ENCODE measurements around the gene SOAT2.
"Not testable (repeated sequence)": the region's sequence is repeated elsewhere in the genome, so short reads cannot be mapped to it uniquely, and the experiment has no call there.

SOAT2 gene

GRCh38 chr12:53099071-53099882, 4.0 kb upstream of the SOAT2 start:
- H3K36me3 ChIP-seq (ENCODE audit: insufficient read depth, low read length) = peaks cover 6% of the 10 kb centered on the region; the same call in 1 of the 2 replicates
- H3K27me3 ChIP-seq (ENCODE audit: insufficient read depth, low read length) = no peaks in the 10 kb centered on the region
- peak overlapping the region; percentile 88 for H3K4me3 ChIP-seq (ENCODE audit: low read depth, low read length)
- H2AFZ ChIP-seq (ENCODE audit: low read length, unreplicated experiment) = no peak overlapping the region
- H3K4me1 ChIP-seq (ENCODE audit: control insufficient read depth, insufficient read depth, low read length, unreplicated experiment) = peaks cover 13% of the 10 kb centered on the region
- no peaks in the 10 kb centered on the region for H3K79me2 ChIP-seq (ENCODE audit: control insufficient read depth, insufficient read depth, low read length, unreplicated experiment)
- peak overlapping the region; percentile 89 for H3K27ac ChIP-seq (ENCODE audit: low read depth, low read length)

- Histone ChIP-seq H3K4me3 (ENCODE audit: low read depth, low read length) (no peak overlapping the region), H2AFZ (ENCODE audit: low read length, unreplicated experiment) (no peak overlapping the region), H3K27ac (ENCODE audit: low read depth, low read length) (no peak overlapping the region), H3K4me1 (ENCODE audit: control insufficient read depth, insufficient read depth, low read length, unreplicated experiment) (peaks cover 8% of the 10 kb centered on the region), H3K27me3 (ENCODE audit: insufficient read depth, low read length) (no peaks in the 10 kb centered on the region), H3K36me3 (ENCODE audit: insufficient read depth, low read length) (peaks cover 6% of the 10 kb centered on the region; the same call in 1 of the 2 replicates), H3K79me2 (ENCODE audit: control insufficient read depth, insufficient read depth, low read length, unreplicated experiment) (no peaks in the 10 kb centered on the region)
These were observed 2.7 kb upstream of the SOAT2 start for GRCh38 chr12:53100466-53101151.

- H3K4me1 ChIP-seq (ENCODE audit: control insufficient read depth, insufficient read depth, low read length, unreplicated experiment) = peaks cover 3% of the 10 kb centered on the region
- H3K27ac ChIP-seq (ENCODE audit: low read depth, low read length) = no peak overlapping the region
- H3K27me3 ChIP-seq (ENCODE audit: insufficient read depth, low read length) = no peaks in the 10 kb centered on the region
- no peaks in the 10 kb centered on the region for H3K79me2 ChIP-seq (ENCODE audit: control insufficient read depth, insufficient read depth, low read length, unreplicated experiment)
- no peak overlapping the region for H3K4me3 ChIP-seq (ENCODE audit: low read depth, low read length)
- H3K36me3 ChIP-seq (ENCODE audit: insufficient read depth, low read length) = peaks cover 6% of the 10 kb centered on the region; the same call in 1 of the 2 replicates
- no peak overlapping the region for H2AFZ ChIP-seq (ENCODE audit: low read length, unreplicated experiment)
These were observed 2.0 kb upstream of the SOAT2 start for GRCh38 chr12:53101266-53101665.

GRCh38 chr12:53101931-53102781, 1.1 kb upstream of the SOAT2 start:
- Histone ChIP-seq H3K4me3 (ENCODE audit: low read depth, low read length) (no peak overlapping the region), H3K79me2 (ENCODE audit: control insufficient read depth, insufficient read depth, low read length, unreplicated experiment) (no peaks in the 10 kb centered on the region), H3K36me3 (ENCODE audit: insufficient read depth, low read length) (peaks cover 6% of the 10 kb centered on the region; the same call in 1 of the 2 replicates), H3K4me1 (ENCODE audit: control insufficient read depth, insufficient read depth, low read length, unreplicated experiment) (peaks cover 3% of the 10 kb centered on the region), H3K27me3 (ENCODE audit: insufficient read depth, low read length) (no peaks in the 10 kb centered on the region), H2AFZ (ENCODE audit: low read length, unreplicated experiment) (no peak overlapping the region), H3K27ac (ENCODE audit: low read depth, low read length) (no peak overlapping the region)

GRCh38 chr12:53103860-53104305, 597 bp downstream of the SOAT2 start:
- H3K79me2 ChIP-seq (ENCODE audit: control insufficient read depth, insufficient read depth, low read length, unreplicated experiment) = no peaks in the 10 kb centered on the region
- peaks cover 6% of the 10 kb centered on the region; the same call in 1 of the 2 replicates for H3K36me3 ChIP-seq (ENCODE audit: insufficient read depth, low read length)
- no peak overlapping the region for H2AFZ ChIP-seq (ENCODE audit: low read length, unreplicated experiment)
- H3K27me3 ChIP-seq (ENCODE audit: insufficient read depth, low read length) = no peaks in the 10 kb centered on the region
- H3K4me3 ChIP-seq (ENCODE audit: low read depth, low read length) = no peak overlapping the region
- H3K4me1 ChIP-seq (ENCODE audit: control insufficient read depth, insufficient read depth, low read length, unreplicated experiment) = peaks cover 3% of the 10 kb centered on the region
- no peak overlapping the region for H3K27ac ChIP-seq (ENCODE audit: low read depth, low read length)

- H3K79me2 ChIP-seq (ENCODE audit: control insufficient read depth, insufficient read depth, low read length, unreplicated experiment) = no peaks in the 10 kb centered on the region
- H3K27me3 ChIP-seq (ENCODE audit: insufficient read depth, low read length) = no peaks in the 10 kb centered on the region
- H2AFZ ChIP-seq (ENCODE audit: low read length, unreplicated experiment) = no peak overlapping the region
- H3K4me1 ChIP-seq (ENCODE audit: control insufficient read depth, insufficient read depth, low read length, unreplicated experiment) = no peaks in the 10 kb centered on the region
- no peak overlapping the region for H3K4me3 ChIP-seq (ENCODE audit: low read depth, low read length)
- peaks cover 6% of the 10 kb centered on the region; the same call in 1 of the 2 replicates for H3K36me3 ChIP-seq (ENCODE audit: insufficient read depth, low read length)
- H3K27ac ChIP-seq (ENCODE audit: low read depth, low read length) = no peak overlapping the region
These were observed 2.0 kb downstream of the SOAT2 start for GRCh38 chr12:53105256-53105655.

GRCh38 chr12:53105712-53106439, 2.6 kb downstream of the SOAT2 start:
- Histone ChIP-seq H3K27ac (ENCODE audit: low read depth, low read length) (no peak overlapping the region), H3K4me3 (ENCODE audit: low read depth, low read length) (no peak overlapping the region)

GRCh38 chr12:53107122-53107521, 3.8 kb downstream of the SOAT2 start:
- Histone ChIP-seq H3K27ac (ENCODE audit: low read depth, low read length) (no peak overlapping the region), H3K36me3 (ENCODE audit: insufficient read depth, low read length) (no peaks in the 10 kb centered on the region), H3K27me3 (ENCODE audit: insufficient read depth, low read length) (no peaks in the 10 kb centered on the region), H3K4me1 (ENCODE audit: control insufficient read depth, insufficient read depth, low read length, unreplicated experiment) (no peaks in the 10 kb centered on the region), H3K4me3 (ENCODE audit: low read depth, low read length) (no peak overlapping the region), H2AFZ (ENCODE audit: low read length, unreplicated experiment) (no peak overlapping the region), H3K79me2 (ENCODE audit: control insufficient read depth, insufficient read depth, low read length, unreplicated experiment) (no peaks in the 10 kb centered on the region)

More at GRCh38 chr12:53105712-53106439, 2.6 kb downstream of the SOAT2 start:
- Histone ChIP-seq H2AFZ (ENCODE audit: low read length, unreplicated experiment) (no peak overlapping the region), H3K27me3 (ENCODE audit: insufficient read depth, low read length) (no peaks in the 10 kb centered on the region), H3K79me2 (ENCODE audit: control insufficient read depth, insufficient read depth, low read length, unreplicated experiment) (no peaks in the 10 kb centered on the region), H3K36me3 (ENCODE audit: insufficient read depth, low read length) (peaks cover 5% of the 10 kb centered on the region; the same call in 1 of the 2 replicates), H3K4me1 (ENCODE audit: control insufficient read depth, insufficient read depth, low read length, unreplicated experiment) (no peaks in the 10 kb centered on the region)

- not testable (repeated sequence) for H3K27me3 ChIP-seq (ENCODE audit: insufficient read depth, low read length); H3K36me3 ChIP-seq (ENCODE audit: insufficient read depth, low read length); H3K4me3 ChIP-seq (ENCODE audit: low read depth, low read length); H3K27ac ChIP-seq (ENCODE audit: low read depth, low read length); H3K79me2 ChIP-seq (ENCODE audit: control insufficient read depth, insufficient read depth, low read length, unreplicated experiment); H3K4me1 ChIP-seq (ENCODE audit: control insufficient read depth, insufficient read depth, low read length, unreplicated experiment); H2AFZ ChIP-seq (ENCODE audit: low read length, unreplicated experiment)
These were observed 9.1 kb downstream of the SOAT2 start for GRCh38 chr12:53112431-53112830.
